GM19025 (cell line): ENCODE measurements around the gene TNFSF13B.
"Not testable (repeated sequence)": the region's sequence is repeated elsewhere in the genome, so short reads cannot be mapped to it uniquely, and the experiment has no call there.

Experiments used
- ATAC-seq: cut with Tn5 transposase; IDR thresholded peaks from one replicate; pipeline ENCODE4 v1.9.1; 2021; ENCODE audit warnings: mild to moderate bottlenecking, low read depth, moderate library complexity; ENCODE audit not compliant: unreplicated experiment

TNFSF13B gene, protein sequence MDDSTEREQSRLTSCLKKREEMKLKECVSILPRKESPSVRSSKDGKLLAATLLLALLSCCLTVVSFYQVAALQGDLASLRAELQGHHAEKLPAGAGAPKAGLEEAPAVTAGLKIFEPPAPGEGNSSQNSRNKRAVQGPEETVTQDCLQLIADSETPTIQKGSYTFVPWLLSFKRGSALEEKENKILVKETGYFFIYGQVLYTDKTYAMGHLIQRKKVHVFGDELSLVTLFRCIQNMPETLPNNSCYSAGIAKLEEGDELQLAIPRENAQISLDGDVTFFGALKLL

DNA sequence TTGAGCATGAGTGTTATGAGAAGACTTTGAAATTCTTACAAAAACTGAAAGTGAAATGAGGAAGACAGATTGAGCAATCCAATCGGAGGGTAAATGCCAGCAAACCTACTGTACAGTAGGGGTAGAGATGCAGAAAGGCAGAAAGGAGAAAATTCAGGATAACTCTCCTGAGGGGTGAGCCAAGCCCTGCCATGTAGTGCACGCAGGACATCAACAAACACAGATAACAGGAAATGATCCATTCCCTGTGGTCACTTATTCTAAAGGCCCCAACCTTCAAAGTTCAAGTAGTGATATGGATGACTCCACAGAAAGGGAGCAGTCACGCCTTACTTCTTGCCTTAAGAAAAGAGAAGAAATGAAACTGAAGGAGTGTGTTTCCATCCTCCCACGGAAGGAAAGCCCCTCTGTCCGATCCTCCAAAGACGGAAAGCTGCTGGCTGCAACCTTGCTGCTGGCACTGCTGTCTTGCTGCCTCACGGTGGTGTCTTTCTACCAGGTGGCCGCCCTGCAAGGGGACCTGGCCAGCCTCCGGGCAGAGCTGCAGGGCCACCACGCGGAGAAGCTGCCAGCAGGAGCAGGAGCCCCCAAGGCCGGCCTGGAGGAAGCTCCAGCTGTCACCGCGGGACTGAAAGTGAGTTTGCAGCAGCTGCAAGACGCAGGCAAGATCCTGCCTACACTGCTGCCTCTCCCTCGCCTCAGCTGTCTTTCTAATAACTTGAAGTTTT, at the start of gene TNFSF13B:
TNFSF13B (plus strand) TSS at position 118 of the 728 bp plus-strand sequence; CDS start at position 296, 178 bp downstream.
- peak; percentile 70 for ATAC-seq

DNA sequence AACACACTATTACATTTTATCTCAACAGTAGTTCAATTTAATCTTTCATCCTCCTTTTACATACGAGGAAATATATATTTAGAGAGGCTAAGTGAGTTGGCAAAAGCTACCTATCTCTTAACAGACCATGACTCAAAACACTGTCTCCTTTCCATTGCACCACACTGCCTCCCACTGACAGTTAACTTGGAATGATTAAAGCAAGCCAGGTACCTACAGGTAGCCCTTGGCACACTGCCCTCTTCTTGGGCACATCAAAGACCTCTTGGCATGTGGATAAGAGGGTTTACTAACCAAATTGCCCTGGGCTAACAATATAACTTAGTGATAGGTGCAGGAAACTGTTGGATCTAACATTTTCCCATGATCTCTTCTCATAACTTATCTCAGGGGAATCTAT, 49.5 kb upstream of the TNFSF13B start:
- ATAC-seq, result no peak

DNA sequence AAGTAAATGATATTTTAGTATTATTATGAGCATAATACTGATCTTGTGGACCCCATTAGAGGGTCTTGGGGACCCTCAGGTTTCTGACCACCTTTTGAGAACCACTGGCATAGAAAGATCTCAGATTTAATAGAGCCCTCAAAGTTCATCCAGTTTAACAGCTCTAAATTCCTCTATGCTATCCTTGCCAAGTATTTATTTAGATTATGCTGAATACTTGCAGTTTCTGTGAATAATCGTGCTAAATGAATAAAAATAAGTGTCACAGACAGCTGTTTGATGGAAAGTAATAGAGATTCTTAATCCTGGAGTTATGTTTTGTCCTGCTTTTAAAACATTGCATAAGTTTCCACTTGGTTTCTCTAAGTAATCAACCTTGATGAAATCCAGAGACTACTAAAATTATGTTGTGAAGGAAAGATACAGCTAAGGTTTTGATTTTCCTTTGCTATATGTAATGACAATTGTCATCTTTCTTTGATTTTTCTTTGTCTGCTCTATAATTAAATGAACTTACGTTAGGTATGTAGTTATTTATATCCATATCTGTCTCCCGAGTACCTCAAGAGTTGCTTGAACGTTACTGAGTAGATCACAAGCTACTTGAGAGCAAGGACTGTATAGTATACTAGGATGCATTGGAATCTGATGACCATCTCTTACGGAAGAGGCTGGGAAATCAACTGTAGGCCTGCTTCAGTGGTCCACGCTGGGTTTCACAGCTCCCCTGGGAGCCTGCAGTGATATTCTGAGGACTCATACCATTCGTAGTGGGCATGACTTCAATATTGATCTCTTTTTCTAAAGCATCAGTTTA, 45.6 kb upstream of the TNFSF13B start:
- no peak for ATAC-seq

DNA sequence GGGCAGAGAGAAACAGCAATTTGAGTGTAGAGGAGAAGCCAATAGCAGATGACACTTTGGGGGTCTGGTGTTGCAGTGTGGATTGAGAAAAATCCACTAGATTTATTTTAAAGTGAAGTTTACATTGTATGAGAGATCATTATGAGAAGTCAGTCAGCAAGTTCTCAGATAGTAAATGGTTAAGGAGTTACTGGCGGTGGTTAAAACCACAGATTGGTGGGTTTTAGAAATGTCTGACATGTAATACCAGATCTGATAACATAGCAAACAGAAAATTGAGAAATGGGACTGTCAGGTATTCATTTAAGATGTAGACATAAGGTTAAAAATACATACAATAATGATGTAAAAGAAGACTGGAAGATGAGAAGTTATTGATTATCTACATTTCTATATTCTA, 44.1 kb upstream of the TNFSF13B start:
- ATAC-seq, result peak; percentile 44

DNA sequence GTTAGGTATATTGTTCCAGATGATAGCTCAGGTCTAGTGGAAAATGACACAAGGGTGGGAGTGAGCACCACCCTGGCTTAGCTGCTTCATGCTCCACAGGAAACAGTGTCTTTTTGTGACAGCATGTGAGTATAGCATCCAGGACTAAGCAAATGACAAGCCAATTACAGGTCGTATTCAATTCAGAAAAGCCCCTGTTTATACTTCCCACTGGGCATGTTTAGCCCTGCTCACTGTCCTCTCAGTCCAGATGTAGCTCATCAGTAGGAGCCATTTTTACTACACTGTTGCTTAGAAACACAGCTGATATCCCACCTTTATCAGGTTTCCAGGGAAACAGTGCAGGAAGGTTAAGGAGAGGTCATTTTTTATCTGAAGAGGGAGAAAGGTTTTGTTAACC, 43.3 kb upstream of the TNFSF13B start:
- no peak for ATAC-seq

DNA sequence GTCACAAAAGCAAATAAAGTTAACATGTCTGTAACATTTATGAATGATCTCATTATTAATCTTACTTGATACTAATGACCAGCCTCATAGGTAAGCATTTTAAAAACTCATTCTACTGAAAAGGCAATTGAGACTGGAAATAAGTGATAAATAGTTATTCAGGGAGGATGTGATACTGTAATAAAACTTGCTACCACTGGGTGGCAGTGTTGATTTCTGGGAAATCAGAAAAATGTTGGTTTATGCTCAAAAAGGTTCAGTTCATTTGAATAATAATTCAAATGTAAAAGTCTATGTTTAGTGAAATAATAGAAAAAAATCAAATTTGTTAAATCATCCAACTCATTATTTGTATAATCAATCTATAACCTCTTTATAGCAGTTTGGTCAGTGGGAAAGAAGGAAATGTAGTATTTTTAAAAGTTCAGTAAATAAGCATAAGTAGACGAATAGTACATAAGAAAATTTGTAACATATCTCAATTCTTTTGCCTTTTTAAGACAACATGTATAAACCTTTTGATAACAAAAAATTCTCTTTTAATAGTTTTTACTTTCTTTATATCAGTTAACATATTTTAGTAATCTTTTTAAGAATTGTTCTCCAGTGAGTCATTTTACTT, 41.8 kb upstream of the TNFSF13B start:
- ATAC-seq, result no peak

DNA sequence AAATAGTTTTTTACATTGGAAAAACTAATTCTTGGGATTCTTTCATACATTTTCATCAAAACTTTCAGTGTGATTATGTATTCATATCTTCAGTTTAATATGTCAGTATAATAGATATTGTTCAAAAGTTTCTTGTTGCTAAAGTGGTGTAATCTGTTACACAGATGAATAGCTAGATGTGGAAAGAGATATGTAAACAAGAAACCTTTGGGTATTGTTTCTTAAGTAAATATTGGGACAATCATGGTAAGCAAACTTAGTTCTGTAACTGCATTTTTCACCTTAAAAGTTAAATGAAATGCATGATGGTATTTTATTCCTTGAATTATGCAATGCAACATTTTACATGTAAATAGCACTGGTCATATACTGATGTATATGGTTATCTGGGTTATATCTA, 39.1 kb upstream of the TNFSF13B start:
- no peak for ATAC-seq

DNA sequence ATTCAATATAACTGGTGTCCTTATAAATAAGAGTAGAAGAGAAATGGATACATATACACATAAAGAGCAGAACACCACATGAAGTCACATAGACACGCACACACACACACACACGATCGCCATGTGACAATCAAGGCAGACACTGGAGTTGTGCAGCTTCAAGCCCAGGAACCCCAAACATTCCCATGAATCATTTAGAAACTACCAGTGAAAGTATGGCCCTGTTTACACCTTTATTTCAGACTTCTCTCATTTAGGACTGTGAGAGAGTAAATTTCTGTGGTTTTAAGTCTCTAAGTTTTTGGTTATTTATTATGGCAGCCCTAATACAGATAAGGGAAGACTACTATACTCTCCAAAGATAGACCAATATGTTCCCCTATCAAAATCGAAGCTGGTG, 20.4 kb upstream of the TNFSF13B start:
- ATAC-seq, result peak; percentile 79

DNA sequence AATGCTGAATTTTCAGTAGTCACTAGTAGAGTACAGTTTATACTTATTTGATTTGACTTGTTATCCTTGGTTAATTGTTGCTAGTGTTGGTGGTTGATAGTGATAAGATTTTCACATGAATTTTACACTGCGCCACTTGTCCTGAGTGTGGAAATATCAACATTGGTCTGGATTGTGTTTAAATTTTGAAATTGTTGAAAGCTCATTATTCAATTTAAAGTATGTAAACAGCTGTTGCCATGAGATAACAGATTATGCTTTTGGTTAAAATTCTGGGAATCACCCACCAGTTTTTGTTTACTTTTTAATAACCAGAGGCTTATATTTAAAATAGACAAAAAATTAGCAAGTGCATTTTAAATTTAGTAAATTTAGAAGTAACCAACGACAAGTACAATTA, 12.3 kb upstream of the TNFSF13B start:
- ATAC-seq, result no peak

DNA sequence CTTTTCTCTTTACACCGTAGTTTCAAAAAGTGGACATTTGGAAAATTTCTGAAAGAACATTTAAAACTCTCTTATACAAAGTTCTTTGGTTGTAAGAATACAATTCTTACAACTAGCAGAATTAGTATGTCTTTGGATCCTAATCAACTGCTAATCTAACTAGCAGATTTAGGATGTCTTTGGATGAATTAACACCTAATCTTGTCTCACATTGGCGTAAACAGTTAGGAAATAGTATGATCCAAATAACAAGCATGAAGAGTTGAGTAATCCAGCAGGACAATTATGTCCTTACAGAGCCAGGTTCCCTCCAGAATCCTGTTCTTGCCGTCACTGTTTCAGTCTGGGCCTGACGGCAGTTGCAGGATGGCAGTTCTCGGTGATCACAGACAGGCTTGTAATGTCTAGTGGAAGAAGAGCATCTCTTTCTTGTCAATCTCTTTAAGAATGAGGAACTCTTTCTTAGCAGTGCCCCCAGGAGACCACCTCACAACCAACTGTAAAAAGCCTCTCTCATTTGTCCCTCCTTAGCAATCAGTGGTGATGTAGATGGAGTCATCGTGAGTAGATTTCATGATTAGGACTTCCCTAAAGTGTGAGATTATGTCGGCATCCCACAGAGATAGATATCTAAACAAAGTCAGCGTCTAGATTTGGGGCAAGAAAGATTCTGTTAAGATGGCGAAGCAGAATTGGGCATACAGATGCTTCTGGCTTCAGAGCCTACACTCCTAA, 5.7 kb upstream of the TNFSF13B start:
- no peak for ATAC-seq

DNA sequence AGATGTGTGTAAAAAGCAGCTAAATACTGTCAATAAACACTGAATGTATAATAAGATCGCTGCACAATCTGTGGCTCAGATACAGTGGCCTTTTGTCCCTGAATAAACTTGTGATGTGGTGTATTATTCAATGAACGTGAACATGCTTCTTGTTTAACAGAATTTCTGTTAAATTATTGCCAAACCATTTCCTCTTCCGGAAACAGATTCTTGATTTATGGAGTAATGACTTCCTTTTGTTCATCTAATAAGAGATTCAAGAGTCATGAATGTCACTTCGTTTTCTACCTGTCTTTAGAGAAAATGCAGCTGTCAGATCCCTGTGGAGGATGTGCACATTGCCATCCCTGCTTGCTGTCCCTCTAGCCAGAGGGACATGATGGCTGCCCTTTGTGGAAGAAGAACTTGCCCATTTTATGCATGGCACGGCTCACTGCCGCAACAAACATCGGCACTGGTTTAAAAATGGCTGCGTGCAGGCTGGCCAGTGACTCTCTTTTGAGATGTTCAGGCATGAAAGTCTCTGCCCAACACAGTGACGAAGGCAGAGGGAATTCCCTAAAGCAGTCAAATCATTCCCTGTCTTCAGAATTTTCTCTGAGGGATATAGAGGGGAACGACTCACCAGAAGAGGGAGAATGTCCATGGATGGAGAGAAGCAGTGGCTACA, 3.1 kb upstream of the TNFSF13B start:
- no peak for ATAC-seq

DNA sequence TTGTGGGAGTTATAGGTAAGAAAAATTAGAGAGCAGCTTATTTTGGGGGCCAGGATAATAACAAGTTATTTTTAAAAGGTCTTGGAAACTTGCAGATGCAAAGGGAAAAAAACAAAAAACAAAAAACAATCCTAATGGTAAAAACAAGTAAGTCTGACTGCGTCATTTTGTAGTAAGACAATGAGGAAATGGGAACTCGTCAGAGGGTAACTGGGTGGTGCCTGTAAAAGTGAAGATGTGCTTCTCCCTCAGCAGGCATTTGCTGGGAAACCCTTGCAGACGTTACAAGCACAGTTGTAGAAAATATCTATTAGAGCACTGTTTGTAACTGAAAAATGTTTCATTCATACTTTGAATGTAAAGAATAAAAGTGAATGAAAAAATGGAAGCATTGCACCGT, 2.2 kb upstream of the TNFSF13B start:
- ATAC-seq, result no peak

DNA sequence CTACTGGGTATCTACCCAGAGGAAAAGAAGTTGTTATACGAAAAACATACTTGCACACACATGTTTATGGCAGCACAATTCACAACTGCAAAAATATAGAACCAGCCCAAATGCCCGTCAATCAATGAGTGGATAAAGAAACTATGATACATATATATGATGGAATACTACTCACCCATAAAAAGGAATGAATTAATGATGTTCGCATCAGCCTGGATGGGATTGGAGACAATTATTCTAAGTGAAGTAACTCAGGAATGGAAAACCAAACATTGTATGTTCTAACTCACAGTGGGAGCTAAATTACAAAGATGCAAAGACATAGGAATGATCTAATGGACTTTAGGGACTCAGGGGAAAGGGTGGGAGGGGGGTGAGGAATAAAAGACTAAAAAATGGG, 1.7 kb upstream of the TNFSF13B start:
- not testable (repeated sequence) for ATAC-seq

DNA sequence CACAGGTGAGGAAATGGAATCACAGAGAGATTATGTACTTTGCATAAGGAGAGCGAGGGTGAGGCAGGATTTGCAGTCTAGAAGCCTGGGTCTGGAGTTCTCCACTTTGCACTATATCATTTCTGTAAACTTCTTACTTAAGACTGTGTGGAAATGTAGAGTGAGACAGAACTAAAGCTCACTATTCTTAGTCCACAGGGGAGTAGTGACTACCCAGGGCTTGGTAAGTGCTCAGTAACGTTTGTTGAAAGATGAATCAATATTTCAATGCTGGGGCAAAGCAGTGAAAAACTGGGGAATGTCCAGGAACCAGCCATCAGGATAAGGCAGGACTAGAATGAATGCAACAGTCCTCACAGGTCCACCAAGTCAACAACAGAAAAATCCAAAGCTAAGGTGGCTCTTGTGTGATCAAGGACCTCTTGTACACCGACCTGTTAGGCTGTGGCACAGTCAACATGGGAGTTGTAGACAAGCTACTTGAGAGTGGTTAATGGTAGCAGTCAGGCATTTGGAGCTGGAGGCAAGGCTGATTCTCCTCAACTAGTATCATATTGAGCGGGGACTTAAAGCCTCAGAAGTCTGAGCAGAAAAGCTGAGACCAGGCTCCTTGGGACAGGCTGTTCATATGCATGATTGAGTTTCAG, 929 bp upstream of the TNFSF13B start:
- ATAC-seq, result no peak

DNA sequence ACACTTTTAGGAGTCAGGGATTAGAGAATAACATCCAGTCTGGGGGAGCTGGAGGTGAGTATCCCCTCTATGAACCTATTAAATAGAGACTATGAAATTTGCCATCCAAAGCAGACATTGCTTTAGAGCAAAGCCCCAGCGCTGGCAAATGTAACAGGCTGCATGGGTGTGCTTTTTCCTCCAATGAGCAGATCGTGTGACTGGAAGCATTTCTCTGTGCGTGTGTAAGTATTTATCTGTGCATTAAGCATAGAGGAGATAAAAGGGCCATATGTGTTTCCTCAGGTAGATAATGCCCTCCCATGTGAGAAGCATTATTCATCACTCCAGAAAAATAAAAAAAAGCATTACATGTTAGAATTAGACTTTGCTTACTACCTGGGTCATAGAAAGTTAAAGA, 924 bp downstream of the TNFSF13B start:
- ATAC-seq, result peak; percentile 1

DNA sequence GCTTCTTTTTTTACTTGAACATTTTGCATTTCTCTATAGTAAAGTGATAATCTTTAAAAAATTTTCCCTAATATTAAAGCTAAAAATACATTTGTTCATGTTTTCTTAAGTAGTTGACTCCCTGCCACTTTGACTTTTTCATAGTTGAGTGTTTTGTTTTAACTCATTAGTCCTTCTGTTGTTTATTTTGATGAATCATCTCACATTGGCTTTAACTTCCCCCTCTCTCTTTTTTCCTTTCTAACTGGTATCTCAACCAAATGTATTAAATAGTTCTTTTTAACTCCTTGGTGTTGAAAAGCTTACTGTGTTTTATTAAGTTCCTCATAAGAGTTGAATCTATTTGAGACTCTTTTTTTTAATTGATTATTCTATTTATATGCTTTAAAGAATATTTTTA, 2.8 kb downstream of the TNFSF13B start:
- no peak for ATAC-seq

DNA sequence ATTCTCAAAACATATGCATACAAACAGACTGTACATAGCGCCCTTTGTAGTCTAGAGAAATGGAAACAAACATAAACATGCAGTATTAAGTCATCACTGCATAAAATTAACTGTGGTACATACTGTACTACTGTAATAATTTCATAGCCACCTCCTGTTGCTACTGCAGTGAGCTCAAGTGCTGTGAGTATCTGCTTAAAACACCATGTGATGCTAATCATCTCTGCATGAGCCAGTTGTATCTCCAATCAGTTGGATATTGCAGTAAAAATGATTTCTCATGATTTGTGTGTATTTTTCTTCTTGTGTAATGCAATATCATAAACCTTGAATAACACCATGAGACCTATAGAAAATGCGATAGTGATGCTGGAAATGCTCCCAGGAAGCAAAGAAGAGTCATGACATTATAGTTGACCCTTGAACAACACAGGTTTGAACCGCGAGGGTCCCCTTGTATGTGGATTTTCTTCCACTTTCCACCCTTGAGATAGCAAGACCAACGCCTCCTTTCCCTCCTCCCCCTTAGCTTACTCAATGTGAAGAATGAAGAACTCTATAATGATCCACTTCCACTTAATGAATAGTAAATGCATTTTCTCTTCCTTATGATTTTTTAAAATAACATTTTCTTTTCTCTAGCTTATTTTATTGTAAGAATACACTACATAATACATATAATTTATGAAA, 4.1 kb downstream of the TNFSF13B start:
- ATAC-seq, result no peak

DNA sequence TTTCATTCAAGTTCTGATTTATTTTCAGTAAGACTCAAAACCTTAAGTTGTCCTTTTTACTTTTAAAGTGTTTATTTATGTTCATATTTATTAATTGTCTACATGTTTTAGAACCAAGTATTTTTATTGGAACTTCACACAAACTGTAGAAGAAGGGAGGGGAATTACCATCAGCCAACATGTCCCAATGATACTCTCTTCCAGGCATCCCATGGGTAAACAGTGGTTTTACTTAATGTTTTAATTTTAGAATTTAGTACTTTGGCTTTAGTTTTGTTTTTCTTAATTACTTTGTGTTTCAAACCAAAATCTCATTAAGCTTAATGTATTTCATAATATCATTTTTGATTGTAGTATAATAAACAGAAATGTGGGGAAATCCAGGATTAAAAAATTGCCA, 5.2 kb downstream of the TNFSF13B start:
- no peak for ATAC-seq

DNA sequence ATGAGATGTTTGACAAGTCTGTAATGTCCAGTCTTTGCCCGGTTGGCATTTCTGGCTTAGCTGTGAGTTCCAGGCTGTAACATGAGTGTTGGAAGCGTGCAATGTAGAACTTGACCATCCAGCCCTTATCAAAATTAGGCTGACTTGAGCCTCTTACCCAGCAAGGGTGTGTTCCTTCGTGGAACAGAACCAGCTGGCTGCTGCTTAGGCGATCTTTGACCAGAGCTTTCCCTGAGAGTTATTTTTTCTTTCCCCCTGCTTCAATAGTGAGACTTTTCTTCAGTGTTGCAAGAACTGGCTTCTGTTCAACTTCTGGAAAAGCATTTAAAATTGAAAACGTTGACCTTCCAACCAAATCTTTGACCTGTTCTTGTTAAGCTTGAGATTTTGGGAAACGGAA, 6.5 kb downstream of the TNFSF13B start:
- ATAC-seq, result no peak
